ENCODE results near the gene PLXNA4.

Gene PLXNA4

GRCh38 chr7:132547821-132548220, 28.4 kb downstream of the PLXNA4 start:
- H3K36me3 Mint-ChIP-seq: peaks cover 0 to 1% of the 10 kb centered on the region in 2 donors
- H3K9me3 Mint-ChIP-seq: peaks cover 11 to 13% of the 10 kb centered on the region in 2 donors
- no peak overlapping the region for H3K27ac Mint-ChIP-seq
- H3K4me1 Mint-ChIP-seq: no peaks in the 10 kb centered on the region
- H3K4me3 Mint-ChIP-seq: no peak overlapping the region
- DNase-seq: no peak
- no peak for ATAC-seq (replicated peaks)
- H3K27me3 Mint-ChIP-seq: peaks cover 4 to 5% of the 10 kb centered on the region in 2 donors

GRCh38 chr7:132546366-132547127, 29.7 kb downstream of the PLXNA4 start:
- H3K27ac Mint-ChIP-seq: no peak overlapping the region
- peaks cover 0 to 1% of the 10 kb centered on the region in 2 donors for H3K36me3 Mint-ChIP-seq
- ATAC-seq (replicated peaks): no peak
- H3K9me3 Mint-ChIP-seq: peaks cover 10 to 11% of the 10 kb centered on the region in 2 donors
- H3K4me1 Mint-ChIP-seq: no peaks in the 10 kb centered on the region
- DNase-seq: no peak
- H3K4me3 Mint-ChIP-seq: no peak overlapping the region
- H3K27me3 Mint-ChIP-seq: peaks cover 4 to 5% of the 10 kb centered on the region in 2 donors

GRCh38 chr7:132545756-132546155, 30.5 kb downstream of the PLXNA4 start:
- no peak for ATAC-seq (replicated peaks)
- H3K36me3 Mint-ChIP-seq: no peaks in the 10 kb centered on the region

GRCh38 chr7:132544999-132545398, 31.3 kb downstream of the PLXNA4 start:
- DNase-seq: no peak
- peaks cover 4 to 5% of the 10 kb centered on the region in 2 donors for H3K27me3 Mint-ChIP-seq
- no peaks in the 10 kb centered on the region for H3K4me1 Mint-ChIP-seq
- H3K4me3 Mint-ChIP-seq: no peak overlapping the region
- no peaks in the 10 kb centered on the region for H3K36me3 Mint-ChIP-seq
- H3K9me3 Mint-ChIP-seq: peaks cover 0 to 4% of the 10 kb centered on the region in 2 donors
- ATAC-seq (replicated peaks): no peak
- no peak overlapping the region for H3K27ac Mint-ChIP-seq

More at GRCh38 chr7:132545756-132546155, 30.5 kb downstream of the PLXNA4 start:
- H3K4me3 Mint-ChIP-seq: no peak overlapping the region
- no peaks in the 10 kb centered on the region for H3K4me1 Mint-ChIP-seq
- no peak overlapping the region for H3K27ac Mint-ChIP-seq
- peaks cover 2 to 5% of the 10 kb centered on the region in 2 donors for H3K9me3 Mint-ChIP-seq
- H3K27me3 Mint-ChIP-seq: peaks cover 4 to 5% of the 10 kb centered on the region in 2 donors
- DNase-seq: no peak

GRCh38 chr7:132544025-132544424, 32.2 kb downstream of the PLXNA4 start:
- peaks cover 0 to 4% of the 10 kb centered on the region in 2 donors for H3K27me3 Mint-ChIP-seq
- no peaks in the 10 kb centered on the region for H3K4me1 Mint-ChIP-seq
- no peak for DNase-seq
- no peak overlapping the region for H3K4me3 Mint-ChIP-seq
- H3K27ac Mint-ChIP-seq: no peak overlapping the region
- H3K9me3 Mint-ChIP-seq: no peaks in the 10 kb centered on the region
- ATAC-seq (replicated peaks): no peak
- H3K36me3 Mint-ChIP-seq: no peaks in the 10 kb centered on the region

GRCh38 chr7:132542895-132543294, 33.4 kb downstream of the PLXNA4 start:
- no peak overlapping the region for H3K27ac Mint-ChIP-seq
- no peaks in the 10 kb centered on the region for H3K36me3 Mint-ChIP-seq
- no peaks in the 10 kb centered on the region for H3K9me3 Mint-ChIP-seq
- H3K27me3 Mint-ChIP-seq: peaks cover 0 to 4% of the 10 kb centered on the region in 2 donors
- no peak for ATAC-seq (replicated peaks)
- H3K4me1 Mint-ChIP-seq: no peaks in the 10 kb centered on the region
- DNase-seq: no peak
- H3K4me3 Mint-ChIP-seq: no peak overlapping the region

- no peak for ATAC-seq (replicated peaks)
- DNase-seq: no peak
- Mint-ChIP-seq H3K36me3 (no peaks in the 10 kb centered on the region), H3K27me3 (peaks cover 0 to 4% of the 10 kb centered on the region in 2 donors), H3K27ac (no peak overlapping the region), H3K9me3 (no peaks in the 10 kb centered on the region), H3K4me1 (no peaks in the 10 kb centered on the region), H3K4me3 (no peak overlapping the region)
Observed at GRCh38 chr7:132541656-132542055, 34.6 kb downstream of the PLXNA4 start.

GRCh38 chr7:132537456-132538145, 38.7 kb downstream of the PLXNA4 start:
- H3K36me3 Mint-ChIP-seq: no peaks in the 10 kb centered on the region
- no peaks in the 10 kb centered on the region for H3K9me3 Mint-ChIP-seq
- no peak for DNase-seq
- H3K4me1 Mint-ChIP-seq: no peaks in the 10 kb centered on the region
- no peak overlapping the region for H3K27ac Mint-ChIP-seq
- H3K27me3 Mint-ChIP-seq: no peaks in the 10 kb centered on the region
- no peak overlapping the region for H3K4me3 Mint-ChIP-seq
- no peak for ATAC-seq (replicated peaks)

GRCh38 chr7:132536654-132537395, 39.4 kb downstream of the PLXNA4 start:
- no peak for DNase-seq
- ATAC-seq (replicated peaks): no peak
- Mint-ChIP-seq H3K9me3 (no peaks in the 10 kb centered on the region), H3K27ac (no peak overlapping the region), H3K36me3 (no peaks in the 10 kb centered on the region), H3K4me3 (no peak overlapping the region), H3K4me1 (no peaks in the 10 kb centered on the region), H3K27me3 (no peaks in the 10 kb centered on the region)

- Mint-ChIP-seq H3K4me3 (no peak overlapping the region), H3K36me3 (no peaks in the 10 kb centered on the region), H3K27ac (no peak overlapping the region), H3K9me3 (no peaks in the 10 kb centered on the region), H3K27me3 (no peaks in the 10 kb centered on the region), H3K4me1 (no peaks in the 10 kb centered on the region)
- no peak for ATAC-seq (replicated peaks)
- no peak for DNase-seq
Observed at GRCh38 chr7:132533916-132534315, 42.4 kb downstream of the PLXNA4 start.

- no peaks in the 10 kb centered on the region for H3K36me3 Mint-ChIP-seq
- DNase-seq: no peak
- no peaks in the 10 kb centered on the region for H3K27me3 Mint-ChIP-seq
- no peaks in the 10 kb centered on the region for H3K4me1 Mint-ChIP-seq
- H3K4me3 Mint-ChIP-seq: no peak overlapping the region
- no peak overlapping the region for H3K27ac Mint-ChIP-seq
- H3K9me3 Mint-ChIP-seq: no peaks in the 10 kb centered on the region
- ATAC-seq (replicated peaks): no peak
Observed at GRCh38 chr7:132532281-132532680, 44.0 kb downstream of the PLXNA4 start.

GRCh38 chr7:132531562-132531961, 44.7 kb downstream of the PLXNA4 start:
- H3K36me3 Mint-ChIP-seq: no peaks in the 10 kb centered on the region
- no peak overlapping the region for H3K4me3 Mint-ChIP-seq
- no peaks in the 10 kb centered on the region for H3K4me1 Mint-ChIP-seq
- ATAC-seq (replicated peaks): no peak
- DNase-seq: no peak
- no peaks in the 10 kb centered on the region for H3K27me3 Mint-ChIP-seq
- no peak overlapping the region for H3K27ac Mint-ChIP-seq
- no peaks in the 10 kb centered on the region for H3K9me3 Mint-ChIP-seq

- Mint-ChIP-seq H3K27ac (no peak overlapping the region), H3K36me3 (no peaks in the 10 kb centered on the region), H3K9me3 (no peaks in the 10 kb centered on the region), H3K27me3 (no peaks in the 10 kb centered on the region), H3K4me3 (no peak overlapping the region), H3K4me1 (no peaks in the 10 kb centered on the region)
- DNase-seq (no peak), ATAC-seq (replicated peaks) (no peak)
Observed at GRCh38 chr7:132528695-132529094, 47.6 kb downstream of the PLXNA4 start.

GRCh38 chr7:132527467-132528410, 48.5 kb downstream of the PLXNA4 start:
- no peak for ATAC-seq (replicated peaks)

More at GRCh38 chr7:132527467-132528410, 48.5 kb downstream of the PLXNA4 start:
- Mint-ChIP-seq H3K36me3 (no peaks in the 10 kb centered on the region), H3K27me3 (no peaks in the 10 kb centered on the region), H3K27ac (no peak overlapping the region), H3K4me3 (no peak overlapping the region), H3K4me1 (no peaks in the 10 kb centered on the region), H3K9me3 (no peaks in the 10 kb centered on the region)
- no peak for DNase-seq

Data from stimulated activated naive B cell treated with anti-CD40 and anti-IgM and Interleukin-4, amounts not matched to agents 10 μg/mL and 1 μg/mL and 100 μg/mL, for 72 hours (primary cell).